Activated T-helper 1 cell treated with anti-CD3 and anti-CD28 coated beads, Interleukin-12 subunit alpha, Interleukin-12 subunit beta, Interleukin-2, Interleukin-4 antibody, amounts not matched to agents 30 ng/mL and 10 ng/mL and 1 ng/mL, durations not matched to agents 14 hours and 24 hours and 36 hours (primary cell): ENCODE measurements around the gene SPSB2. TPM values are rescaled to one million over a fixed set of nuclear protein-coding genes. Genes with fewer than 3 reads are reported as not detected.

Source experiments
- DNase-seq: peaks from one replicate; pipeline ENCODE4 v3.0.0; 2021; ENCODE audit warnings: low spot score
- H3K27ac Mint-ChIP-seq: one replicate; pipeline ENCODE4 v1.8.0; 2021; ENCODE audit warnings: mild to moderate bottlenecking, mixed read lengths
- H3K27me3 Mint-ChIP-seq: one replicate; pipeline ENCODE4 v1.8.0; 2022; ENCODE audit warnings: mild to moderate bottlenecking, moderate library complexity, mixed read lengths; ENCODE audit not compliant: insufficient read depth
- H3K36me3 Mint-ChIP-seq: one replicate; pipeline ENCODE4 v1.8.0; 2021; ENCODE audit warnings: low read depth, mixed read lengths
- H3K4me1 Mint-ChIP-seq: one replicate; pipeline ENCODE4 v1.8.0; 2021; ENCODE audit warnings: low read depth, mixed read lengths
- H3K4me3 Mint-ChIP-seq: one replicate; pipeline ENCODE4 v1.8.0; 2021; ENCODE audit warnings: mild to moderate bottlenecking, moderate library complexity, mixed read lengths
- H3K9me3 Mint-ChIP-seq: one replicate; pipeline ENCODE4 v1.8.0; 2021; ENCODE audit warnings: mixed read lengths
- intact Hi-C: fragments of 100-400 bp; cut with micrococcal nuclease; formaldehyde crosslinking; loops from one replicate; pipeline ENCODE4 v1.15.1; 2024
- total RNA-seq: library from RNA; stranded (reverse); gene quantifications from 2 replicates; pipeline ENCODE4 v1.2.3, GENCODE V29; 2022

The SPSB2 gene
- total RNA-seq, 1 donor from 2014 or later: 3.4 TPM

- peaks cover 29% of the 10 kb centered on the region for H3K36me3 Mint-ChIP-seq
- no peaks in the 10 kb centered on the region for H3K9me3 Mint-ChIP-seq
- peaks cover 50% of the 10 kb centered on the region for H3K4me1 Mint-ChIP-seq
- DNase-seq: peak; percentile 90
- peaks cover 2% of the 10 kb centered on the region for H3K27me3 Mint-ChIP-seq
- H3K27ac Mint-ChIP-seq: peak within 1 kb of the TSS; percentile 96
- intact Hi-C loops: loop anchor here (1.0 to 5.0 kb wide), 7 partner anchors 26 to 358 kb away; partner anchors contain the start of genes C1RL, CD4, GAPDH and MRPL51
- peak within 1 kb of the TSS; percentile 91 for H3K4me3 Mint-ChIP-seq
Observed at GRCh38 chr12:6851153-6851920, 21.8 kb downstream of the SPSB2 start, which contains the start of gene CDCA3. CDCA3 (minus strand) TSS chr12:6851286; CDS start chr12:6850952, 334 bp downstream.

GRCh38 chr12:6850796-6851152 lies 22.3 kb downstream of the SPSB2 start:
- peak overlapping the region; percentile 91 for H3K4me3 Mint-ChIP-seq
- no peak for DNase-seq
- H3K36me3 Mint-ChIP-seq: peaks cover 27% of the 10 kb centered on the region
- intact Hi-C loops: loop anchor here (1.0 to 5.0 kb wide), 7 partner anchors 25 to 357 kb away; partner anchors contain the start of genes C1RL, CD4, GAPDH and MRPL51
- H3K27me3 Mint-ChIP-seq: peaks cover 2% of the 10 kb centered on the region
- H3K4me1 Mint-ChIP-seq: peaks cover 50% of the 10 kb centered on the region
- H3K27ac Mint-ChIP-seq: no peak overlapping the region
- H3K9me3 Mint-ChIP-seq: no peaks in the 10 kb centered on the region

GRCh38 chr12:6849976-6850560 lies 23.0 kb downstream of the SPSB2 start:
- peak overlapping the region; percentile 91 for H3K4me3 Mint-ChIP-seq
- H3K9me3 Mint-ChIP-seq: no peaks in the 10 kb centered on the region
- DNase-seq: no peak
- peaks cover 2% of the 10 kb centered on the region for H3K27me3 Mint-ChIP-seq
- intact Hi-C loops: loop anchor here (5.0 kb wide), 1 partner anchor 257 kb away; the partner anchor contains the start of gene C1RL
- H3K27ac Mint-ChIP-seq: peak overlapping the region; percentile 57
- H3K36me3 Mint-ChIP-seq: peaks cover 25% of the 10 kb centered on the region
- H3K4me1 Mint-ChIP-seq: peaks cover 50% of the 10 kb centered on the region

DNA sequence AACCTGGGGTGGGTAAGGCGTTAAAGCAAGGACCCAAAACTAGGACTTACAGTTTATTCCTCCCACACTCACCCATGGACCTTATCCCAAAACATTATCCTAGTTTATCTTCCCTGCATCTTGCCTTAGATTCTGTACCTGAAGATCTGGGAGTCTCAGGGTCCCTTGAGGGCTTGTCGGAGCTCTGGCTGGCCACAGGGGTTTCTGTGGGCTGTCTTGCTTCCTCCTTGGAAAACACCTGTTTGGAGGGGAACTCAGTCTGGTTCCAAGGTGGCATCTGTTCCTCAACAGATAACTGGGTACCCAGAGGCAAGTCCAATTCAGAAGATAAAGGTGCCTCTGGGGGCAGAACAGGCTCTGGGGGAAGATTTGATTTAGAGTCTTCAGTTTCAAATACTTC lies 23.7 kb downstream of the SPSB2 start:
- intact Hi-C loops: no loop called here
- DNase-seq: no peak
- Mint-ChIP-seq H3K27me3 (peaks cover 2% of the 10 kb centered on the region), H3K27ac (peak overlapping the region; percentile 56), H3K9me3 (no peaks in the 10 kb centered on the region), H3K4me3 (peak overlapping the region; percentile 91), H3K36me3 (peaks cover 29% of the 10 kb centered on the region), H3K4me1 (peaks cover 50% of the 10 kb centered on the region)

DNA sequence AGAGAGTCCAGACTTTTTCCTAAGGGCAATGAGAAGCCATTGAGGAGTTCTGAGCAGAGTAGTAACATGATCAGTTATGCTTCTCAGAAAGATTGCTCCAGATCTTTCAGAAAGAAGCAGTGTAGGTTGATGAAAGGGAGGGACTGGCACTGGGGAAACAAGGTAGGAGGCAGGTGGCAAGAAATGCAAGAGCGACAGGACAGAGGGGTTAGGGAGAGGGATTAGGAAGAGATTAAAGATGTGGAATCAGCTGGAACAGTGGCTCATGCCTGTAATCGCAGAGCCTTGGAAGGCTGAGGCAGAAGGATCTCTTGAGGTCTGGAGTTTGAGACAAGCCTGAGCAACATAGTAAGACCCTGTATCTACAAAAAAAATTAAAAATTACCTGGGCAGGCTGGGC lies 25.4 kb downstream of the SPSB2 start:
- Mint-ChIP-seq H3K27ac (no peak overlapping the region), H3K9me3 (no peaks in the 10 kb centered on the region), H3K4me1 (peaks cover 35% of the 10 kb centered on the region), H3K4me3 (no peak overlapping the region), H3K27me3 (no peaks in the 10 kb centered on the region), H3K36me3 (peaks cover 23% of the 10 kb centered on the region)
- no peak for DNase-seq
- intact Hi-C loops: no loop called here

DNA sequence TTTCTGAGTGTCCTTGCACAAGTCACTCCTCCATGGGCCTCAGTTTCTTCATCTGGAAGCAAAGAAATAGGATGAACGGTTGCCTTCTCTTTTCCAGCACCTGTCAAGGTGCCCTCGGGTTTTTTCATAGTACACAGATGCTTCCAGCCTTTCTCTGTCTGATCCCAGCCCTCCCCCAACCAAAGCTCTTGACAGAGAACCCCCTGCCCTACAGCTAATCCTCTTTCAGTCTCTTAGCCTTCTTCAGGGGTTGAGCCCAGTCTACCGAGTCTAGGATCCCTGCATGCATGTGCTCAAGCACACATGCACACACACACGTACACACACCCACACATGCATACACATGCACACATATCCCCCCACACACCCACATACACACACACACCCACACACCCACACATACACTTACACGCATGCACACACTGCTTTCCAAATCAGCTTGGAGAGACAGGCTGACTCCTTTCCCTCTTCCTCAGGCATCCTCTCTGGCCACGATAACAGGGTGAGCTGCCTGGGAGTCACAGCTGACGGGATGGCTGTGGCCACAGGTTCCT lies 26.7 kb downstream of the SPSB2 start:
- H3K9me3 Mint-ChIP-seq: no peaks in the 10 kb centered on the region
- peaks cover 23% of the 10 kb centered on the region for H3K36me3 Mint-ChIP-seq
- intact Hi-C loops: no loop called here
- no peaks in the 10 kb centered on the region for H3K27me3 Mint-ChIP-seq
- no peak overlapping the region for H3K27ac Mint-ChIP-seq
- H3K4me3 Mint-ChIP-seq: no peak overlapping the region
- peaks cover 32% of the 10 kb centered on the region for H3K4me1 Mint-ChIP-seq
- DNase-seq: no peak

GRCh38 chr12:6845395-6845794 lies 27.7 kb downstream of the SPSB2 start:
- Mint-ChIP-seq H3K36me3 (peaks cover 21% of the 10 kb centered on the region), H3K4me3 (no peak overlapping the region), H3K27me3 (no peaks in the 10 kb centered on the region), H3K9me3 (no peaks in the 10 kb centered on the region), H3K4me1 (peaks cover 23% of the 10 kb centered on the region), H3K27ac (no peak overlapping the region)
- DNase-seq: no peak
- intact Hi-C loops: no loop called here

DNA sequence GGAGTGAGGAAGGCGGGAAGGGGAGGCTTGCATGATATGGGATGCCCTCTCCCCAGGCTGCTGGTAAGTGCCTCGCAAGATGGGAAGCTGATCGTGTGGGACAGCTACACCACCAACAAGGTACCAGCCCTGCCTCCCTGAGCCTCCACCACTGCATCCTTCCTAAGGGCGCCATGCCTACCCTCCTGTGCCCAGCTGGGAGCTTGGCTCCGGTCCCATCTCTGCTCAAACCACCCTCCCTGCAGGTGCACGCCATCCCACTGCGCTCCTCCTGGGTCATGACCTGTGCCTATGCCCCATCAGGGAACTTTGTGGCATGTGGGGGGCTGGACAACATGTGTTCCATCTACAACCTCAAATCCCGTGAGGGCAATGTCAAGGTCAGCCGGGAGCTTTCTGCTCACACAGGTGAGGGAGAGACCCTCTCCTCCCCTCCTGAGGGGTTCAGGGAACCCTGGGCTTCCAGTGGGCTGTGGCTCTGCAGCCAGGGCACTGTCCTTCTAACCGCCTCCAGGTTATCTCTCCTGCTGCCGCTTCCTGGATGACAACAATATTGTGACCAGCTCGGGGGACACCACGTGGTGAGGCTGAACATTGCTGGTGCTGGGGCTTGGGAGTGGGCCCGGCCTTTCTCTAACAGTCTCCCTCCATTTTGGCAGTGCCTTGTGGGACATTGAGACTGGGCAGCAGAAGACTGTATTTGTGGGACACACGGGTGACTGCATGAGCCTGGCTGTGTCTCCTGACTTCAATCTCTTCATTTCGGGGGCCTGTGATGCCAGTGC lies 29.8 kb downstream of the SPSB2 start:
- DNase-seq: no peak
- intact Hi-C loops: no loop called here
- H3K36me3 Mint-ChIP-seq: peaks cover 15% of the 10 kb centered on the region
- peaks cover 9% of the 10 kb centered on the region for H3K4me1 Mint-ChIP-seq
- no peaks in the 10 kb centered on the region for H3K9me3 Mint-ChIP-seq
- no peak overlapping the region for H3K4me3 Mint-ChIP-seq
- peaks cover 2% of the 10 kb centered on the region for H3K27me3 Mint-ChIP-seq
- no peak overlapping the region for H3K27ac Mint-ChIP-seq

- Mint-ChIP-seq H3K36me3 (peaks cover 9% of the 10 kb centered on the region), H3K27ac (no peak overlapping the region), H3K4me3 (no peak overlapping the region), H3K4me1 (peaks cover 4% of the 10 kb centered on the region), H3K9me3 (no peaks in the 10 kb centered on the region), H3K27me3 (peaks cover 2% of the 10 kb centered on the region)
- intact Hi-C loops: no loop called here
- no peak for DNase-seq
Observed at GRCh38 chr12:6842075-6842474, 31.0 kb downstream of the SPSB2 start.

GRCh38 chr12:6840761-6841515 lies 32.2 kb downstream of the SPSB2 start, which contains the start of gene GNB3:
GNB3 (plus strand) TSS chr12:6840925; CDS start chr12:6841288, 363 bp downstream.
- Mint-ChIP-seq H3K27me3 (peaks cover 2% of the 10 kb centered on the region), H3K27ac (no peak within 1 kb of the TSS), H3K4me3 (no peak within 1 kb of the TSS), H3K36me3 (peaks cover 5% of the 10 kb centered on the region), H3K4me1 (peaks cover 4% of the 10 kb centered on the region), H3K9me3 (no peaks in the 10 kb centered on the region)
- DNase-seq: no peak
- intact Hi-C loops: no loop called here

- intact Hi-C loops: no loop called here
- H3K4me1 Mint-ChIP-seq: peaks cover 9% of the 10 kb centered on the region
- H3K4me3 Mint-ChIP-seq: no peak overlapping the region
- peaks cover 2% of the 10 kb centered on the region for H3K27me3 Mint-ChIP-seq
- no peaks in the 10 kb centered on the region for H3K9me3 Mint-ChIP-seq
- no peak for DNase-seq
- peaks cover 5% of the 10 kb centered on the region for H3K36me3 Mint-ChIP-seq
- no peak overlapping the region for H3K27ac Mint-ChIP-seq
Observed at GRCh38 chr12:6840330-6840729, 32.8 kb downstream of the SPSB2 start.
